ENCODE data around the gene RHNO1. TPM values are rescaled to one million over a fixed set of nuclear protein-coding genes. Genes with fewer than 3 reads are reported as not detected.

Gene RHNO1
- total and polyA plus RNA-seq, 2 of the 13 experiments (the other 11 are each of a cell fraction or from before 2014, with no cell fraction given), result 27.2 to 49.6 TPM

- peaks cover 13% of the 10 kb centered on the region for H3K4me1 ChIP-seq (ENCODE audit: insufficient read depth, low read length)
- H3K4me3 ChIP-seq (replicated peaks in 1 of 3; ENCODE audit: insufficient read depth in 1 of 3, low read depth in 2 of 3, low read length in 3 of 3), result no peak overlapping the region
- H3K27me3 ChIP-seq (ENCODE audit: control insufficient read depth in 1 of 2, insufficient read depth in 2 of 2, low read length in 2 of 2), result no peaks in the 10 kb centered on the region
- H3K9me3 ChIP-seq (ENCODE audit: low read length), result no peaks in the 10 kb centered on the region
- no peak overlapping the region for H2AFZ ChIP-seq (ENCODE audit: low read length)
- ChIA-PET POLR2A (no interaction called here), CTCF (ENCODE audit: low intra/inter-chr PET ratio, low total read pairs) (no interaction called here)
- FAIRE-seq (no peak), DNase-seq (ENCODE audit: low spot score) (no peak), ATAC-seq (no peak)
- H3K27ac ChIP-seq (ENCODE audit: extremely low read length, insufficient read depth, low read length), result no peak overlapping the region
- H3K9ac ChIP-seq (ENCODE audit: insufficient read depth, low read depth, low read length), result no peak overlapping the region
- no peaks in the 10 kb centered on the region for H4K20me1 ChIP-seq (ENCODE audit: insufficient read depth, low read length)
- intact Hi-C loops (cut with micrococcal nuclease; ENCODE audit: unreplicated experiment) (no loop called here), in situ Hi-C loops (cut with HindIII; ENCODE audit: extremely low pct_ligation_motif_present, low pct_unique_long_range_greater_than_20kb) (no loop called here)
- BruUV-seq (replicated peaks), result no TSS peak
- WGBS (ENCODE audit: low lambda C conversion rate), result 96% methylated on average over 7 of the region's 7 CpGs
- H3K79me2 ChIP-seq (ENCODE audit: insufficient read depth, low read length), result no peaks in the 10 kb centered on the region
- TF ChIP-seq GFI1 (CRISPR knock-in tag; IDR thresholded peaks at IDR 0.05; ENCODE audit: borderline replicate concordance), result no peak
- TF ChIP-seq ZFY (CRISPR knock-in tag; IDR thresholded peaks at IDR 0.05), result no peak
- no peak for TF ChIP-seq TBL1XR1 (IDR thresholded peaks at IDR 0.05; ENCODE audit: borderline replicate concordance, low read length, partially characterized antibody)
- TF ChIP-seq KLF12 (CRISPR knock-in tag; IDR thresholded peaks at IDR 0.05; ENCODE audit: borderline replicate concordance), result no peak
- TF ChIP-seq, protein P1, sequence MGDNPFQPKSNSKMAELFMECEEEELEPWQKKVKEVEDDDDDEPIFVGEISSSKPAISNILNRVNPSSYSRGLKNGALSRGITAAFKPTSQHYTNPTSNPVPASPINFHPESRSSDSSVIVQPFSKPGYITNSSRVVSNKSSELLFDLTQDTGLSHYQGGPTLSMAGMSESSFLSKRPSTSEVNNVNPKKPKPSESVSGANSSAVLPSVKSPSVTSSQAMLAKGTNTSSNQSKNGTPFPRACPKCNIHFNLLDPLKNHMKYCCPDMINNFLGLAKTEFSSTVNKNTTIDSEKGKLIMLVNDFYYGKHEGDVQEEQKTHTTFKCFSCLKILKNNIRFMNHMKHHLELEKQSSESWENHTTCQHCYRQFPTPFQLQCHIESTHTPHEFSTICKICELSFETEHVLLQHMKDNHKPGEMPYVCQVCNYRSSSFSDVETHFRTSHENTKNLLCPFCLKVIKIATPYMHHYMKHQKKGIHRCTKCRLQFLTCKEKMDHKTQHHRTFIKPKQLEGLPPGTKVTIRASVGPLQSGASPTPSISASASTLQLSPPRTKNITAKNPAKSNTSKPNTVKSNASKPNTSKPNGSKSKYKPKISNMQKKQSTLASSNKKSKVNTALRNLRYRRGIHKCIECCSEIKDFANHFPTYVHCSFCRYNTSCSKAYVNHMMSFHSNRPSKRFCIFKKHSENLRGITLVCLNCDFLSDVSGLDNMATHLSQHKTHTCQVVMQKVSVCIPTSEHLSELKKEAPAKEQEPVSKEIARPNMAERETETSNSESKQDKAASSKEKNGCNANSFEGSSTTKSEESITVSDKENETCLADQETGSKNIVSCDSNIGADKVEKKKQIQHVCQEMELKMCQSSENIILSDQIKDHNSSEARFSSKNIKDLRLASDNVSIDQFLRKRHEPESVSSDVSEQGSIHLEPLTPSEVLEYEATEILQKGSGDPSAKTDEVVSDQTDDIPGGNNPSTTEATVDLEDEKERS (CRISPR knock-in tag; IDR thresholded peaks at IDR 0.05), result no peak
- TF ChIP-seq ZFYVE20 (CRISPR knock-in tag; IDR thresholded peaks at IDR 0.05; ENCODE audit: borderline replicate concordance, low read depth), result no peak
- H3K4me2 ChIP-seq (ENCODE audit: low read depth, low read length), result no peak overlapping the region
- peaks cover 4 to 27% of the 10 kb centered on the region in 2 experiments for H3K36me3 ChIP-seq (replicated peaks in 1 of 2; ENCODE audit: control insufficient read depth in 1 of 2, insufficient read depth in 2 of 2, low read length in 2 of 2)
These were observed 21.5 kb upstream of the RHNO1 start for GRCh38 chr12:2855546-2855945.
